D721Med (cell line): ENCODE results near the gene SVIP.
A peak's percentile ranks its signal among the peaks of the same experiment; 100 is the strongest.

ENCODE experiments used
- DNase-seq: peaks from one replicate; pipeline ENCODE4 v3.0.0; 2011; ENCODE audit warnings: low spot score; ENCODE audit not compliant: insufficient read length
- FAIRE-seq: peaks from 2 replicates; lab custom pipeline; 2011; peaks lifted over from hg19 to GRCh38; lab: Jason Lieb, UNC
- CTCF ChIP-seq: IDR thresholded peaks from 2 replicates; pipeline ENCODE4 v1.5.1; 2012; ENCODE audit warnings: mild to moderate bottlenecking, control low read depth; ENCODE audit not compliant: insufficient read depth; ENCODE audit errors: missing control alignments

SVIP gene

DNA sequence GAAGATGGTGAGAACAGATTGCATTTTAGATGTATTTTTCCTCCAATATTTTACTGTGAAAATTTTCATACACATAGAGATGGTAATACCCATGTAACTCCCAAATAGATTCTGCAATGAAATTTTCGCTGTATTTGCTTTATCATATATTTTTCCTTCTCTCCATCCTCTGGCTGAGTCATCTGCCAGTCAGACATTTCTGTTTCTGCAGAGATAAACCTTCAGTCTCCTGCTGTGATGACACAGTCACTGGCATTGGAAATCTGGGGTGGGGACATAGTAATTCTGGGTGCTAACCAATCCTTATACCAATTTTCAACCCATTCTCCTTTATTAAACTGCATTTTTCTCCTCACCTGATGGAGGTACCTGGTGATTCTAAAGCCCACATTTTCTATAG lies 33.7 kb downstream of the SVIP start:
- DNase-seq (no peak), FAIRE-seq (no peak)
- no peak for TF ChIP-seq CTCF

DNA sequence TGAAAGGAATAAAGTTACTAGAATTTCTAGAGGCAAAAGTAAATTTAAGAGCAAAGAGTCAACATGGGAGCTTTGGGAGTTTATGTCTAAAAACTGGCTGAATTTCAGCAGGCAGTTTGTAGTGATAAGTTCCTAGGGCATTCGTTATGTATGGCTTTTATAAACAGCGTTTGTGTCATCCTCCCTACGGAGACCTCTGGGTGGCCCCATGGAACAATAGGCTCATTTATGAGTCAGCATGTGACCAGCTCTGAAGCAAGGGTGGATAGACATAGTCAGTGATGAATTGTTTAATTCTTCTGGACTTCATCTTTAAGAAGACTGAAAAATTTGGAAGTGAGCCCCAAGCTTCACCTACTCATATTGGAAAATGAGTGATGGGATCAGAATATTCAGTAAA lies 37.1 kb downstream of the SVIP start:
- FAIRE-seq (no peak), DNase-seq (no peak)
- no peak for TF ChIP-seq CTCF

DNA sequence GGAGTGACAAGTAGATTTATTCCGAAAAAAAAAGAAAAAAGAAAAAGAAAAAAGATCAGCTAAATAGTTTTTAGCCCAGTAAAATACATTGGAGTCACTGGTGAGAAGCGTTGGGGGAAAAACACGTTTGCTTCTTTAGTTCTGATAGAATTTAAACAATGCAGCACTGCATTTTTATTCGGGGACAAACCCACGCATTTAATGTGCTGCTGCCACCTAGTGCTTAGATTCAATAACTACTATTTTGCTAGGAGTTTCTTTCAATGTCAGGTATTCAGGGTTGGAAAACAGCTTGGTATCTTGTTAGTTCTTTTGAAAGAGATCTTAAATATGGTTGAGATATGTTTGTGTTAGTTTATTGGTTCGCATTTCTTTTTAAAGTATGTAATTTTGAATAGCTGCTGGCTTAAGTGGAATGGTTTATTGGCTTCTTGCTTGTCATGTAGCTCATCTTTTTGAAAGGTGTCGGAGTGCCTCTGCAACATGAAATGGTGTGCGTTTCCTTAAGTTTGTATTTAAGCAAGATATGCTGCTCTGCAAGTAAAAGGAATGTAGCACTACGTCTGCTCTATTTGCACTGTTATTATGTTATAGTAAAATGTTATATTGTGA lies 41.9 kb downstream of the SVIP start:
- DNase-seq, result no peak
- peak; percentile 81 for FAIRE-seq
- TF ChIP-seq CTCF, result peak; percentile 83

- DNase-seq (no peak), FAIRE-seq (peak; percentile 11)
- no peak for TF ChIP-seq CTCF
Measured at GRCh38 chr11:22787055-22787454, 42.5 kb downstream of the SVIP start.

GRCh38 chr11:22786475-22786874 lies 43.1 kb downstream of the SVIP start:
- FAIRE-seq (no peak), DNase-seq (no peak)
- no peak for TF ChIP-seq CTCF

GRCh38 chr11:22785251-22785650 lies 44.4 kb downstream of the SVIP start:
- FAIRE-seq (no peak), DNase-seq (no peak)
- TF ChIP-seq CTCF, result no peak

DNA sequence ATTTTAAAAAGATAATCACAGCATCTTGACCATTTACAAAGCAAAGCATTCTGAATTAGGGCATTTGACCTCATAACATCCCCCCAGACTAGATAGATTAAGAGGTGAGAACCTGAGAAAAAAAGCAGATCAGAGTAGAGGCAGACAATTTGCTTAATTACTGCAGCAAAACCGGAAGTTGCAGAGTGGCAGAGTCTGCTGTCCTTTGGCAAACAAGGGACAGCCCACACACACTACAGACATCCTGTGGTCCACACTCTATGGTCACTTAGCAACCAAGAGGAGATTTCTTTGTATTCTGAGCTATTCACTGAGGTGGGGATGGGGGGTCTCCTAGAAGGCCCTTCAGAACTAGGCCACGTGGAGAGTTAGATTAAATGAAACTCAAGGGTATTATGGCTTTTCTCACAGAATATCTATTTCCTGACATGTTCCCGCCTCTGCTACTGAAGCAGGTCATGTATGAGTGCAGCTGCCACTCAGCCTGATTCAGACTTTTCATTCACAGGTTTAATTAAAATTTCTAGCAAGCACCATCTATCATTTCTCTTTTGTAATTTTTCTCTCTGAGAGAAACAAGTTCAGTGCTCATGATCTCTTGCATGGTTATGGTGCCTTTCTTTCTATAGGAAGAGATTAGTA lies 48.5 kb downstream of the SVIP start:
- no peak for DNase-seq
- no peak for FAIRE-seq

More for the DNA sequence above, 48.5 kb downstream of the SVIP start:
- TF ChIP-seq CTCF, result no peak
